ENCODE results near the gene SPEN. TPM values are rescaled to one million over a fixed set of nuclear protein-coding genes. Genes with fewer than 3 reads are reported as not detected.

SPEN gene
- total and polyA plus RNA-seq, 9 of the 15 experiments (the other 6 are each of a cell fraction or from before 2014, with no cell fraction given) = 5.7 to 87.5 (median 27.2) TPM

DNA sequence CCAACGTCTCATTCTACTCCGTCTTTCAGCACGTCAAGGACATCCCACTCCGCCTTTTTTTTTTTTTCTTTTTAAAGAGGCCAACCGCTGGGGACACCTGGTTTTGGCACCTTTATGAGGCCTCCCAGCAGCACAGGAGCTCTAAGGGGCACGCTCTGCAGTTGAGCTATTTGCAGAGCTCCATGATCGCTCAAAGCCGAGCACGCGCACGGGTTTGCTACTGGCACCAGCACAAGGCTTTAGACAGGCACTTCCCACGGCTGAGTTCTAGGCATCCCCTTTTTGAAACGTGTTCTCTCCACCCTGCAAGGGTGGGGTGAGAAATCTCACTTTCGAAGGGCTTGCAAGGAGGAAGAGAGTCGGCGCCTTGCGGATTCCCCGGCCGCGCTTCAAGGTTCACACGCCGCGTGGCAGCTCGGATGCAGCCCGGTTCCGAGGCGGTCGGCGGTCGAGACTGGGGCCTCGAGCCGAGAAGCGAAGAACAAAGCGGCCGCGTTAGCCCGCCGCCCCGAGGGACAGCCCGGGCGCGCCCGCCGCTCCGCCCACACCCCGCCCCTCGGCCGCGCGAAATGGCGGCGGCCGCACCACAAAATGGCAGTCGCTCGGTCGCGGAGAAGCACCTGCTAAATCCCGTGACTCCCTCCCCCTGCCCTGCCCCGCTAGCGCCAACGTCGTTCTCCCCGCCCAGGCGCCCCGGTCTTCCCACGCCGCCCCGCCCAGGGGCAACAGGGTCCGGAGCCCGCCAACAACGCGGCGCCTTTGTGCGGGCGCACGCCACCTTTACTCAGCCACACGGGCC is 12.9 kb upstream of the SPEN start (continued):
- TF ChIP-seq, protein P1, sequence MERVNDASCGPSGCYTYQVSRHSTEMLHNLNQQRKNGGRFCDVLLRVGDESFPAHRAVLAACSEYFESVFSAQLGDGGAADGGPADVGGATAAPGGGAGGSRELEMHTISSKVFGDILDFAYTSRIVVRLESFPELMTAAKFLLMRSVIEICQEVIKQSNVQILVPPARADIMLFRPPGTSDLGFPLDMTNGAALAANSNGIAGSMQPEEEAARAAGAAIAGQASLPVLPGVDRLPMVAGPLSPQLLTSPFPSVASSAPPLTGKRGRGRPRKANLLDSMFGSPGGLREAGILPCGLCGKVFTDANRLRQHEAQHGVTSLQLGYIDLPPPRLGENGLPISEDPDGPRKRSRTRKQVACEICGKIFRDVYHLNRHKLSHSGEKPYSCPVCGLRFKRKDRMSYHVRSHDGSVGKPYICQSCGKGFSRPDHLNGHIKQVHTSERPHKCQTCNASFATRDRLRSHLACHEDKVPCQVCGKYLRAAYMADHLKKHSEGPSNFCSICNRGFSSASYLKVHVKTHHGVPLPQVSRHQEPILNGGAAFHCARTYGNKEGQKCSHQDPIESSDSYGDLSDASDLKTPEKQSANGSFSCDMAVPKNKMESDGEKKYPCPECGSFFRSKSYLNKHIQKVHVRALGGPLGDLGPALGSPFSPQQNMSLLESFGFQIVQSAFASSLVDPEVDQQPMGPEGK (CRISPR knock-in tag; IDR thresholded peaks at IDR 0.05; ENCODE audit: borderline replicate concordance) = no peak
- TF ChIP-seq, protein P2, sequence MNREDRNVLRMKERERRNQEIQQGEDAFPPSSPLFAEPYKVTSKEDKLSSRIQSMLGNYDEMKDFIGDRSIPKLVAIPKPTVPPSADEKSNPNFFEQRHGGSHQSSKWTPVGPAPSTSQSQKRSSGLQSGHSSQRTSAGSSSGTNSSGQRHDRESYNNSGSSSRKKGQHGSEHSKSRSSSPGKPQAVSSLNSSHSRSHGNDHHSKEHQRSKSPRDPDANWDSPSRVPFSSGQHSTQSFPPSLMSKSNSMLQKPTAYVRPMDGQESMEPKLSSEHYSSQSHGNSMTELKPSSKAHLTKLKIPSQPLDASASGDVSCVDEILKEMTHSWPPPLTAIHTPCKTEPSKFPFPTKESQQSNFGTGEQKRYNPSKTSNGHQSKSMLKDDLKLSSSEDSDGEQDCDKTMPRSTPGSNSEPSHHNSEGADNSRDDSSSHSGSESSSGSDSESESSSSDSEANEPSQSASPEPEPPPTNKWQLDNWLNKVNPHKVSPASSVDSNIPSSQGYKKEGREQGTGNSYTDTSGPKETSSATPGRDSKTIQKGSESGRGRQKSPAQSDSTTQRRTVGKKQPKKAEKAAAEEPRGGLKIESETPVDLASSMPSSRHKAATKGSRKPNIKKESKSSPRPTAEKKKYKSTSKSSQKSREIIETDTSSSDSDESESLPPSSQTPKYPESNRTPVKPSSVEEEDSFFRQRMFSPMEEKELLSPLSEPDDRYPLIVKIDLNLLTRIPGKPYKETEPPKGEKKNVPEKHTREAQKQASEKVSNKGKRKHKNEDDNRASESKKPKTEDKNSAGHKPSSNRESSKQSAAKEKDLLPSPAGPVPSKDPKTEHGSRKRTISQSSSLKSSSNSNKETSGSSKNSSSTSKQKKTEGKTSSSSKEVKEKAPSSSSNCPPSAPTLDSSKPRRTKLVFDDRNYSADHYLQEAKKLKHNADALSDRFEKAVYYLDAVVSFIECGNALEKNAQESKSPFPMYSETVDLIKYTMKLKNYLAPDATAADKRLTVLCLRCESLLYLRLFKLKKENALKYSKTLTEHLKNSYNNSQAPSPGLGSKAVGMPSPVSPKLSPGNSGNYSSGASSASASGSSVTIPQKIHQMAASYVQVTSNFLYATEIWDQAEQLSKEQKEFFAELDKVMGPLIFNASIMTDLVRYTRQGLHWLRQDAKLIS (CRISPR knock-in tag; IDR thresholded peaks at IDR 0.05) = peak; percentile 79
- TF ChIP-seq, protein P3, sequence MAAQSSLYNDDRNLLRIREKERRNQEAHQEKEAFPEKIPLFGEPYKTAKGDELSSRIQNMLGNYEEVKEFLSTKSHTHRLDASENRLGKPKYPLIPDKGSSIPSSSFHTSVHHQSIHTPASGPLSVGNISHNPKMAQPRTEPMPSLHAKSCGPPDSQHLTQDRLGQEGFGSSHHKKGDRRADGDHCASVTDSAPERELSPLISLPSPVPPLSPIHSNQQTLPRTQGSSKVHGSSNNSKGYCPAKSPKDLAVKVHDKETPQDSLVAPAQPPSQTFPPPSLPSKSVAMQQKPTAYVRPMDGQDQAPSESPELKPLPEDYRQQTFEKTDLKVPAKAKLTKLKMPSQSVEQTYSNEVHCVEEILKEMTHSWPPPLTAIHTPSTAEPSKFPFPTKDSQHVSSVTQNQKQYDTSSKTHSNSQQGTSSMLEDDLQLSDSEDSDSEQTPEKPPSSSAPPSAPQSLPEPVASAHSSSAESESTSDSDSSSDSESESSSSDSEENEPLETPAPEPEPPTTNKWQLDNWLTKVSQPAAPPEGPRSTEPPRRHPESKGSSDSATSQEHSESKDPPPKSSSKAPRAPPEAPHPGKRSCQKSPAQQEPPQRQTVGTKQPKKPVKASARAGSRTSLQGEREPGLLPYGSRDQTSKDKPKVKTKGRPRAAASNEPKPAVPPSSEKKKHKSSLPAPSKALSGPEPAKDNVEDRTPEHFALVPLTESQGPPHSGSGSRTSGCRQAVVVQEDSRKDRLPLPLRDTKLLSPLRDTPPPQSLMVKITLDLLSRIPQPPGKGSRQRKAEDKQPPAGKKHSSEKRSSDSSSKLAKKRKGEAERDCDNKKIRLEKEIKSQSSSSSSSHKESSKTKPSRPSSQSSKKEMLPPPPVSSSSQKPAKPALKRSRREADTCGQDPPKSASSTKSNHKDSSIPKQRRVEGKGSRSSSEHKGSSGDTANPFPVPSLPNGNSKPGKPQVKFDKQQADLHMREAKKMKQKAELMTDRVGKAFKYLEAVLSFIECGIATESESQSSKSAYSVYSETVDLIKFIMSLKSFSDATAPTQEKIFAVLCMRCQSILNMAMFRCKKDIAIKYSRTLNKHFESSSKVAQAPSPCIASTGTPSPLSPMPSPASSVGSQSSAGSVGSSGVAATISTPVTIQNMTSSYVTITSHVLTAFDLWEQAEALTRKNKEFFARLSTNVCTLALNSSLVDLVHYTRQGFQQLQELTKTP (IDR thresholded peaks at IDR 0.05; ENCODE audit: low read depth in 1 of 2, partially characterized antibody in 2 of 2) = peak; percentile 67 to 88
- peak; percentile 50 for TF ChIP-seq RBBP5 (IDR thresholded peaks at IDR 0.05; ENCODE audit: borderline replicate concordance, insufficient read depth, low read length, poor library complexity, severe bottlenecking)
- TF ChIP-seq, protein P4, sequence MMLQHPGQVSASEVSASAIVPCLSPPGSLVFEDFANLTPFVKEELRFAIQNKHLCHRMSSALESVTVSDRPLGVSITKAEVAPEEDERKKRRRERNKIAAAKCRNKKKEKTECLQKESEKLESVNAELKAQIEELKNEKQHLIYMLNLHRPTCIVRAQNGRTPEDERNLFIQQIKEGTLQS (IDR thresholded peaks at IDR 0.05) = no peak
- TF ChIP-seq, protein P4 (CRISPR knock-in tag; conservative IDR thresholded peaks at IDR 0.05) = no peak; the same call in 1 of the 2 replicates
- no peak; the same call in none of the 2 replicates for TF ChIP-seq MXI1 (IDR thresholded peaks at IDR 0.05; ENCODE audit: low read depth, low read length)
- no peak for TF ChIP-seq KDM4B (IDR thresholded peaks at IDR 0.05; ENCODE audit: borderline replicate concordance in 2 of 2, low read depth in 1 of 2)
- TF ChIP-seq ELF4 (CRISPR knock-in tag; IDR thresholded peaks at IDR 0.05) = peak; percentile 24; the same call in 1 of the 2 replicates
- peak; percentile 72; the same call in 1 of the 2 replicates for TF ChIP-seq ZNF263 (CRISPR knock-in tag; IDR thresholded peaks at IDR 0.05; ENCODE audit: borderline replicate concordance)
- peak; percentile 84; the same call in 1 of the 2 replicates for TF ChIP-seq PHF8 (IDR thresholded peaks at IDR 0.05; ENCODE audit: borderline replicate concordance, low read length)
- TF ChIP-seq ZNF3 (CRISPR knock-in tag; IDR thresholded peaks at IDR 0.05) = no peak
- TF ChIP-seq SETDB1 (IDR thresholded peaks at IDR 0.05; ENCODE audit: low read length) = no peak
- no peak for TF ChIP-seq TGIF2 (CRISPR knock-in tag; IDR thresholded peaks at IDR 0.05)
- TF ChIP-seq TBP (optimal IDR thresholded peaks at IDR 0.05; ENCODE audit: low read depth, low read length) = peak; percentile 78

Measured in K562 (cell line).